Jurkat, Clone E6-1 (cell line): ENCODE data around the gene CRTAC1.

Source experiments
- DNase-seq: peaks from one replicate; pipeline ENCODE4 v3.0.0-alpha.2; 2011; ENCODE audit warnings: low read depth, low spot score
- H3K4me3 ChIP-seq: 2 replicates; pipeline ENCODE4 v1.5.1; 2011; ENCODE audit warnings: mild to moderate bottlenecking, low read length, control low read depth, moderate library complexity

Gene CRTAC1

GRCh38 chr10:98031440-98031839, 1.0 kb upstream of the CRTAC1 start:
- no peak for DNase-seq
- H3K4me3 ChIP-seq = no peak overlapping the region

GRCh38 chr10:98030991-98031431, 590 bp upstream of the CRTAC1 start:
- no peak overlapping the region for H3K4me3 ChIP-seq
- no peak for DNase-seq

- DNase-seq = no peak
- H3K4me3 ChIP-seq = no peak overlapping the region
Observed at GRCh38 chr10:98029149-98030092, 1.0 kb downstream of the CRTAC1 start.

GRCh38 chr10:98028168-98028770, 2.2 kb downstream of the CRTAC1 start:
- peak; percentile 63 for DNase-seq
- H3K4me3 ChIP-seq = no peak overlapping the region

GRCh38 chr10:98023024-98023423, 7.4 kb downstream of the CRTAC1 start:
- no peak overlapping the region for H3K4me3 ChIP-seq
- DNase-seq = no peak

- DNase-seq = no peak
- H3K4me3 ChIP-seq = no peak overlapping the region
Observed at GRCh38 chr10:98020784-98021183, 9.6 kb downstream of the CRTAC1 start.

GRCh38 chr10:98020254-98020653, 10.2 kb downstream of the CRTAC1 start:
- DNase-seq = no peak
- H3K4me3 ChIP-seq = no peak overlapping the region

- H3K4me3 ChIP-seq = no peak overlapping the region
- DNase-seq = no peak
Observed at GRCh38 chr10:98019784-98020183, 10.6 kb downstream of the CRTAC1 start.

GRCh38 chr10:98016772-98017475, 13.5 kb downstream of the CRTAC1 start:
- no peak overlapping the region for H3K4me3 ChIP-seq
- DNase-seq = no peak

GRCh38 chr10:98013776-98014175, 16.6 kb downstream of the CRTAC1 start:
- DNase-seq = no peak

GRCh38 chr10:98013122-98013521, 17.3 kb downstream of the CRTAC1 start:
- H3K4me3 ChIP-seq = no peak overlapping the region
- DNase-seq = no peak

More at GRCh38 chr10:98013776-98014175, 16.6 kb downstream of the CRTAC1 start:
- H3K4me3 ChIP-seq = no peak overlapping the region

GRCh38 chr10:98012644-98013043, 17.8 kb downstream of the CRTAC1 start:
- H3K4me3 ChIP-seq = no peak overlapping the region

GRCh38 chr10:98010939-98011685, 19.3 kb downstream of the CRTAC1 start:
- no peak overlapping the region for H3K4me3 ChIP-seq
- no peak for DNase-seq

More at GRCh38 chr10:98012644-98013043, 17.8 kb downstream of the CRTAC1 start:
- no peak for DNase-seq

GRCh38 chr10:98006266-98006665, 24.2 kb downstream of the CRTAC1 start:
- peak; percentile 73 for DNase-seq
- no peak overlapping the region for H3K4me3 ChIP-seq

- DNase-seq = no peak
- H3K4me3 ChIP-seq = no peak overlapping the region
Observed at GRCh38 chr10:98001736-98002135, 28.7 kb downstream of the CRTAC1 start.

GRCh38 chr10:98000346-98000745, 30.1 kb downstream of the CRTAC1 start:
- DNase-seq = no peak
- H3K4me3 ChIP-seq = no peak overlapping the region

- no peak for DNase-seq
- no peak overlapping the region for H3K4me3 ChIP-seq
Observed at GRCh38 chr10:97999923-98000248, 30.5 kb downstream of the CRTAC1 start.

GRCh38 chr10:97999066-97999922, 31.1 kb downstream of the CRTAC1 start:
- no peak overlapping the region for H3K4me3 ChIP-seq
- no peak for DNase-seq
